HG03442 (cell line): ENCODE data around the gene REEP5.
"Not testable (repeated sequence)": the region's sequence is repeated elsewhere in the genome, so short reads cannot be mapped to it uniquely, and the experiment has no call there.

Source experiments
- ATAC-seq: cut with Tn5 transposase; IDR thresholded peaks from one replicate; pipeline ENCODE4 v1.9.1; 2021; ENCODE audit warnings: mild to moderate bottlenecking, moderate library complexity; ENCODE audit not compliant: unreplicated experiment

Gene REEP5

DNA sequence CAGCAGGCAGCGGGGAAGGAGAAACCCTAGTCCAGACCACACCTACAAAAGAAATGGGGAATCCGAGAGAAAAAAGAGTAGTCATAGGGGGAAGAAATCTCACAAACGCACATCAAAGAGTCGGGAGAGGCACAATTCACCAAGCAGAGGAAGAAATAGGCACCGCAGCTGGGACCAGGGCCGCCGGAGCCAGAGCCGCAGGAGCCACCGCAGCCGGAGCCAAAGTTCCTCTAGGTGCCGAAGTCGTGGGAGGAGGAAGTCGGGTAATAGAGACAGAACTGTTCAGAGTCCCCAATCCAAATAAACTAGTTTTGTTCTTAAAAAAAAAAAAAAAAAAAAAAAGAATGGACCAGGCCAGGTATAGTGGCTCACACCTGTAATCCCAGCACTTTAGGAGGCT lies 29.3 kb downstream of the REEP5 start:
- ATAC-seq = no peak

- not testable (repeated sequence) for ATAC-seq
Measured at GRCh38 chr5:112892066-112892465, 30.0 kb downstream of the REEP5 start.

DNA sequence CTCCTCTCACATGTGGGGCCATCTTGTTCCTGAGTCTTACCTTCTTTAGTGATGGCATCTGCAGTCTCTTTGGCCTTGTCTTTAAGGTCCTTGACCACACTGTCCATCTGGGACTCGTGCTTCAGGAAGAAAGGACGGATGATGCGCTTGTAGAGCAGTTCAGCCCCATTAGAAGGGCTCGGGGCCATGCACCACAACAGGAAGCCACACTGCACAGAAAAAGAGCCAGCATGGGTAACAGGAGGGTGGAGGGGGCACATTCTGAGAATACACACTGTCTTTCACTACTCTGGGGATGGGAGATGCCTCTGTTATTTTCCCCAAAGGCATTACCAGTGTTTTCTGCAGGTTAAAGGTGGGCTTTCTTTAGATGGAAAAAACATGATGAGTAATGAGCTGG lies 35.1 kb downstream of the REEP5 start:
- ATAC-seq = no peak

GRCh38 chr5:112885001-112885400 lies 37.0 kb downstream of the REEP5 start:
- no peak for ATAC-seq

GRCh38 chr5:112883192-112883591 lies 38.8 kb downstream of the REEP5 start:
- ATAC-seq = no peak

DNA sequence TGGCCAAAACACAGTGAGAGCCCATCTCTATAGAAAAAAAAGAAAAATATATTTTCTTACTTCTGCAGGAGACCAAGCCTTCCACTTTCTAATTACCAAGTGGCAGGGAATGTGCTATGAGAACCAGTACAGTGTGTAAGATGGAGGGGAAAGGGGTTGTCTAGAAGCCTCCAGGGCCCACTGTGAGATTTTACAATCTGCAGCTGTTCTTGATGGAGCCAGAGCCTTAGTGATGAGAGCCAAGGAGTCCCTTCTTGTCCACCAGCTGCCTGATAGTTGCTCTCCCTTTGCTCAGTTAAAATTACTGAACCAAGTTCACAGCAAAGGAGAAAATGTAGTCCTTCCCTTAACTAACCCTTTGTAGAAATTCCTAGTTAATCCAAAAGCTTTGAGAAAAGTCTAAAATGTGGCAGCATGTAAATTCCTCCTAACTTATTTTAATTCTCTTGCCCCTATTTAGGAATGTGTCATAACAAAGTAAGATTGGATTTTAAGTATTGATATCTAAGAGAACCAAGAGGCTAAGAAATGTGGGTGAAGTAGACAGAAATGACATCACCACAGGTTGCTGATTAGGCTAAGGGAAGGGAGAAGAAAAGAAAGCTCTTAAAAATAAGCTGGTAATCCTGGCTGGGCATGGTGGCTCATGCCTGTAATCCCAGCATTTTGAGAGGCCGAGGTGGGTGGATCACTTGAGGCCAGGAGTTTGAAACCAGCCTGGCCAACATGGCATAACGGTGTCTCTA lies 41.6 kb downstream of the REEP5 start:
- ATAC-seq = no peak

- no peak for ATAC-seq
Measured at GRCh38 chr5:112878760-112879159, 43.3 kb downstream of the REEP5 start.

GRCh38 chr5:112878101-112878500 lies 43.9 kb downstream of the REEP5 start:
- no peak for ATAC-seq

DNA sequence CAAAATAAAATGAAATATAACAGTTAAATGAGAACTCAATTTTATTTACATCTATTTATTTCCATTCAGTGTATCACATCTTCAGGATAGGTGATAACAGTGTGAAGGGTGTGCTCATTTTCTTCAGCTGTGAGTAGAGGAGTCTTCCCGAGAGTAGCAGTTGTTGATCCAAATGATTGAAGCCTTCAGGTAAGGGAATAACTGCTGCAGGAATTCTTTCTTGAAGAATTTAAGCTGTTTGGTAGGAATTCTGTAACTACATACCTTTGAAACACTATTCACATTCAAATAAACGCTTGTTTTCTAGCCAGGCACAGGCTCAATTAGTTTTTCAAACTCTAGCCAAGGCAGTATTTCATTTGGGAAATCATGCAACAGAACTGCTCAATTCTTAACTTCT lies 45.7 kb downstream of the REEP5 start:
- no peak for ATAC-seq

GRCh38 chr5:112870966-112871365 lies 51.1 kb downstream of the REEP5 start:
- ATAC-seq = no peak

DNA sequence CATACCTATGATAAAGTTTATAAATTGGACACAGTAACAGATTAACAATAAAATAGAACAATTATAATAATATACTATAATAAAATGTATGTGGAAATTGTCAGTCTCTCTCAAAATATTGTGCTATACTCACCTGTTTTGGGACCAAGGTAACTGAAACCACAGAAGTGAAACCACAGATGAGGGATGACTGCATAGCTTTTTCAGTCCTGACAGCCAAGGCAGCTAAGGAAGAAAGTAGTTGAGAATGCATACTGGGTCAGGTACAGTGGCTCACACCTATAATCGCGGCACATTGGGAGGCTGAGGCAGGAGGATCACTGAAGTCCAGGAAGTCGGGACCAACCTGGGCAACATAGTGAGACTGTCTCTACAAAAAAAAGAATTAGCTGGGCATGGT lies 52.1 kb downstream of the REEP5 start:
- ATAC-seq = peak; percentile 69

- no peak for ATAC-seq
Measured at GRCh38 chr5:112867411-112867810, 54.6 kb downstream of the REEP5 start.

- ATAC-seq = no peak
Measured at GRCh38 chr5:112866739-112867138, 55.3 kb downstream of the REEP5 start.

DNA sequence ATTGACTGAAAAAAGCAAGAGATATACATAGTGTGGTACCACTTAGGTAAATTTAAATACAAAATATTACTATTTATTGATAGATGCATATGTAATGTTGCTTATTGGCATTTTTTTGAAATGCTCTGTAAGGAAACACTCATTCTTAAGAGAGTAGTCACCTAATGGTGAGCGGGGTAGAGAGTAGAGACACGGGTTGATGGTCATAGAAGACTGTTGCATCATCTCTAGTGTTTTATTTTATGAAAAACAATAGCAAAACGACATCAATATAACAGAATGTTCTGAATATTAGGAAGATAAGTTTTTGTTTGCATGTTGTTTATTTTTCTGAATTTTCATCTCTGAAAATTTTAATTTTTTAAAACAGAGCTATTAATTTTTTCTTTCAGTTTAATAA lies 56.9 kb downstream of the REEP5 start:
- ATAC-seq = no peak

DNA sequence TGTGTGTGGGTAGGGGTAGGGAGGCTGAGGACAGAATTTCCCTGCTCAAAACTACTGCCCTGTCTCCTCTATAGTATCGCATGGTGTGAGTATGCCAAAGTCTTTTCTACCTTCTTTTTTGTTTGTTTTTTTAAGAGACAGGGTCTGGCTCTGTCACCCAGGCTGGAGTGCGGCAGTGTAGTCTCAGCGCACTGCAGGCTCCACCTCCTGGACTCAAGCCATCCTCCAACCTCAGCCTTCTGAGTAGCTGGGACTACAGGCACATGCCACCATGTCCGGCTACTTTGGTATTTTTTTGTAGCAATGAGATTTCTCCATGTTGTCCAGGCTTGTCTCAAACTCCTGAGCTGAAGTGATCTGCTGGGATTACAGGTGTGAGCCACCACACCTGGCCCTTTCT lies 58.5 kb downstream of the REEP5 start:
- ATAC-seq = no peak

DNA sequence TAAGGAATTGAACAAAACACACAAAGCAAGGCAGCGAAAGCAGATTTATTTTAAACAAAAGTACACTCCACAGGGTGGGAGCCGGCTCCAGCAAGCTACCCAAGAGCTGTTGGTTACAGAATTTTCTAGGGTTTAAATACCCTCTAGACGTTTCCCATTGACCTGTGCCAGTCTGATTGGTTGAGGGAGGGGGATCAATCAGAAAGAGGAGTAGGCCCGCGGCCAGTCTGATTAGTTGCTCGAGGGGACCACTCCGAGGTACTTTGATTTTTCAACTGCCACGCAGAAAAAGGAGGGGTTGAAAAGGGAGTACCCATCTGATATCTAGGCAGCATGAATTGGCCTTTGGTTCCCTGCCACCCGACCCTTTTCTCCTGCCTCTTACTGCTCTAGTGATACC lies 59.9 kb downstream of the REEP5 start:
- ATAC-seq = no peak

DNA sequence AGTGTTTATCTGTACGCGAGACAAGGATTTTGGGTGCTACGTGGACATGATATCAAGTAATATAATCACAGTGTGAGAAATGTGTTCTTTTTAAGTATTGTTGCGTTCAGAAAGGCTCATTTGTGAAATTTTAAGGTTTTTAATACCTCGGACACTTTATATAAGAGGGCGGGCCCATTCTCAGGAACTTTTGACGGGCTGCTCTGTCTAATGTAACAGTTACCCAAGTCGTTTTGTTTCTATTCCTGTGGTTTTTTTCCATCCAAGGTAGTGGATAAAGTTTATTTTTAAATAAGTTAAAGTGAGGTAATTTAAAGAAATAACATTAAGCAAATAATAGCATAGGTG lies 60.4 kb downstream of the REEP5 start:
- ATAC-seq = no peak

GRCh38 chr5:112860929-112861637 lies 60.9 kb downstream of the REEP5 start, which contains the start of gene SRP19:
Gene SRP19, plus strand, starts transcription at chr5:112861287. Its CDS starts 90 bp downstream, at chr5:112861377.
- ATAC-seq = peak; percentile 97

- ATAC-seq = not testable (repeated sequence)
Measured at GRCh38 chr5:112860571-112860928, 61.5 kb downstream of the REEP5 start.

GRCh38 chr5:112857866-112858265 lies 64.2 kb downstream of the REEP5 start:
- ATAC-seq = no peak

GRCh38 chr5:112854651-112855050 lies 67.4 kb downstream of the REEP5 start:
- no peak for ATAC-seq

- no peak for ATAC-seq
Measured at GRCh38 chr5:112849912-112850311, 72.1 kb downstream of the REEP5 start.
